ENCODE measurements around the gene SF3B1.
"Not testable (repeated sequence)": the region's sequence is repeated elsewhere in the genome, so short reads cannot be mapped to it uniquely, and the experiment has no call there.

Gene SF3B1

DNA sequence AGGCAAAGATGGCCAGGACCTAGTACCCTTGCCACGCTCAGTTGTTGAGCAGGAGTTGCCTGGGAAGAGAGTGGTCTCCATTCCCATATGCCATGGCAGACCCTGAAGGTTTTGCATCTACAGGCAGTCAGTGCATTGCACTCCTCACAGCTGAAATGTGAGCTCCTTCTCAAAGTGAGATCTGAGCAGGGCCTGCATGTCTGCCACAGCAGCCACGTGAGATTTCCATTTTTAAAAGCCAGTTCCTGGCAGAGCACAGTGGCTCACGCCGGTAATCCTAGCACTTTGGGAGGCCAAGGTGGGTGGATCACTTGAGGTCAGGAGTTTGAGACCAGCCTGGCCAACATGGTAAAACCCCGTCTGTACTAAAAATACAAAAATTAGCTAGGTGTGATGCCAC lies 90.9 kb downstream of the SF3B1 start:
- DNase-seq: not testable (repeated sequence)

DNA sequence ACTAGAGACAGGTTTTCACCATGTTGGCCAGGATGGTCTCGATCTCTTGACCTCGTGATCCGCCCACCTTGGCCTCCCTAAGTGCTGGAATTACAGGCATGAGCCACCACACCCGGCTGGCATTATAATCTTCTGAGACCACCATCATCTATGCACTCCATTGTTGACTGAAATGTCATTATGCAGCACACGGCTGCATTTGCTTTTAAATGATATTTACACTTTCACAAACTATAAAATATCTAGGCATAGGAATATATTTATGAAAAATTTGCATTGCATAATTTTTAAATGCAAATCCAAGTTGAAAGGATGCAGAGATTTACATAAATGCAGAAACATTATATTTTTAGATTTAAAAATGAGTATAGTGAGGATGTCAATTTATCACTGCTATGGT lies 94.2 kb downstream of the SF3B1 start:
- DNase-seq: no peak

Data from right kidney (tissue), 1 donor.